Measurements from ENCODE around the gene PCBP2.
"Not testable (repeated sequence)": the region's sequence is repeated elsewhere in the genome, so short reads cannot be mapped to it uniquely, and the experiment has no call there.

The PCBP2 gene

GRCh38 chr12:53441040-53441833 is 10.7 kb upstream of the PCBP2 start, which contains the start of gene PRR13:
TSS of gene PRR13 (plus strand) at chr12:53441734. CDS start at chr12:53442715, 981 bp downstream.
- DNase-seq, result peak; percentile 100

- DNase-seq, result no peak
Measured at GRCh38 chr12:53443955-53444354, 7.9 kb upstream of the PCBP2 start.

- DNase-seq, result not testable (repeated sequence)
Measured at GRCh38 chr12:53444593-53445325, 7.1 kb upstream of the PCBP2 start.

- DNase-seq, result no peak
Measured at GRCh38 chr12:53450936-53451335, 966 bp upstream of the PCBP2 start.

- DNase-seq, result peak; percentile 50
Measured at GRCh38 chr12:53452159-53453077, 516 bp downstream of the PCBP2 start.

GRCh38 chr12:53453953-53454640 is 2.2 kb downstream of the PCBP2 start:
- DNase-seq, result no peak

- no peak for DNase-seq
Measured at GRCh38 chr12:53454707-53455106, 2.8 kb downstream of the PCBP2 start.

GRCh38 chr12:53456654-53457366 is 4.9 kb downstream of the PCBP2 start:
- DNase-seq, result no peak

- DNase-seq, result no peak
Measured at GRCh38 chr12:53459097-53459496, 7.2 kb downstream of the PCBP2 start.

GRCh38 chr12:53461059-53461458 is 9.2 kb downstream of the PCBP2 start:
- DNase-seq, result no peak

GRCh38 chr12:53461591-53461990 is 9.7 kb downstream of the PCBP2 start:
- no peak for DNase-seq

GRCh38 chr12:53462935-53463334 is 11.0 kb downstream of the PCBP2 start:
- DNase-seq, result no peak

- no peak for DNase-seq
Measured at GRCh38 chr12:53463802-53464560, 12.1 kb downstream of the PCBP2 start.

- DNase-seq, result no peak
Measured at GRCh38 chr12:53464685-53465418, 12.9 kb downstream of the PCBP2 start.

- peak; percentile 50 for DNase-seq
Measured at GRCh38 chr12:53465679-53466078, 13.8 kb downstream of the PCBP2 start.

GRCh38 chr12:53466640-53467039 is 14.7 kb downstream of the PCBP2 start:
- DNase-seq, result no peak

GRCh38 chr12:53467082-53467481 is 15.2 kb downstream of the PCBP2 start:
- no peak for DNase-seq

- no peak for DNase-seq
Measured at GRCh38 chr12:53467880-53468279, 16.0 kb downstream of the PCBP2 start.

- no peak for DNase-seq
Measured at GRCh38 chr12:53468282-53468681, 16.4 kb downstream of the PCBP2 start.

GRCh38 chr12:53472056-53472582 is 20.2 kb downstream of the PCBP2 start:
- no peak for DNase-seq

All from MV-4-11 (cell line).